ENCODE measurements around the gene MAIP1.

Gene MAIP1

GRCh38 chr2:199929262-199929661 is 26.1 kb upstream of the MAIP1 start:
- H3K9me3 ChIP-seq (ENCODE audit: control insufficient read depth, insufficient read depth, low read length): no peaks in the 10 kb centered on the region
- H3K4me1 ChIP-seq (ENCODE audit: insufficient read depth, low read length): 0 out of 2 replicates have a peak, but pooled peaks cover 4% of the 10 kb centered on the region
- H3K36me3 ChIP-seq (ENCODE audit: insufficient read depth, low read length): peaks cover 3% of the 10 kb centered on the region; the same call in 1 of the 2 replicates
- no peak overlapping the region for H3K9ac ChIP-seq (ENCODE audit: low read depth, low read length)

GRCh38 chr2:199932312-199932855 is 23.0 kb upstream of the MAIP1 start:
- Histone ChIP-seq H3K36me3 (ENCODE audit: insufficient read depth, low read length) (peaks cover 6% of the 10 kb centered on the region; the same call in 1 of the 2 replicates), H3K9ac (ENCODE audit: low read depth, low read length) (no peak overlapping the region), H3K4me1 (ENCODE audit: insufficient read depth, low read length) (0 out of 2 replicates have a peak, but pooled peaks cover 4% of the 10 kb centered on the region), H3K9me3 (ENCODE audit: control insufficient read depth, insufficient read depth, low read length) (no peaks in the 10 kb centered on the region)

- Histone ChIP-seq H3K9me3 (ENCODE audit: control insufficient read depth, insufficient read depth, low read length) (no peaks in the 10 kb centered on the region), H3K36me3 (ENCODE audit: insufficient read depth, low read length) (peaks cover 9% of the 10 kb centered on the region; the same call in 1 of the 2 replicates), H3K4me1 (ENCODE audit: insufficient read depth, low read length) (0 out of 2 replicates have a peak, but pooled peaks cover under 1% of the 10 kb centered on the region), H3K9ac (ENCODE audit: low read depth, low read length) (no peak overlapping the region)
Measured at GRCh38 chr2:199933466-199933865, 21.9 kb upstream of the MAIP1 start.

- H3K36me3 ChIP-seq (ENCODE audit: insufficient read depth, low read length): peaks cover 12% of the 10 kb centered on the region
- H3K9me3 ChIP-seq (ENCODE audit: control insufficient read depth, insufficient read depth, low read length): no peaks in the 10 kb centered on the region
- no peak overlapping the region for H3K9ac ChIP-seq (ENCODE audit: low read depth, low read length)
- H3K4me1 ChIP-seq (ENCODE audit: insufficient read depth, low read length): no peaks in the 10 kb centered on the region
Measured at GRCh38 chr2:199936554-199936953, 18.8 kb upstream of the MAIP1 start.

- Histone ChIP-seq H3K4me1 (ENCODE audit: insufficient read depth, low read length) (no peaks in the 10 kb centered on the region), H3K9ac (ENCODE audit: low read depth, low read length) (no peak overlapping the region), H3K36me3 (ENCODE audit: insufficient read depth, low read length) (peaks cover 12% of the 10 kb centered on the region), H3K9me3 (ENCODE audit: control insufficient read depth, insufficient read depth, low read length) (no peaks in the 10 kb centered on the region)
Measured at GRCh38 chr2:199940373-199940772, 15.0 kb upstream of the MAIP1 start.

GRCh38 chr2:199943373-199943772 is 12.0 kb upstream of the MAIP1 start:
- H3K9ac ChIP-seq (ENCODE audit: low read depth, low read length): no peak overlapping the region
- no peaks in the 10 kb centered on the region for H3K9me3 ChIP-seq (ENCODE audit: control insufficient read depth, insufficient read depth, low read length)
- H3K4me1 ChIP-seq (ENCODE audit: insufficient read depth, low read length): no peaks in the 10 kb centered on the region
- H3K36me3 ChIP-seq (ENCODE audit: insufficient read depth, low read length): peaks cover 12% of the 10 kb centered on the region

- no peaks in the 10 kb centered on the region for H3K4me1 ChIP-seq (ENCODE audit: insufficient read depth, low read length)
- no peak overlapping the region for H3K9ac ChIP-seq (ENCODE audit: low read depth, low read length)
- H3K36me3 ChIP-seq (ENCODE audit: insufficient read depth, low read length): peaks cover 4% of the 10 kb centered on the region
- H3K9me3 ChIP-seq (ENCODE audit: control insufficient read depth, insufficient read depth, low read length): no peaks in the 10 kb centered on the region
Measured at GRCh38 chr2:199946196-199946595, 9.2 kb upstream of the MAIP1 start.

- Histone ChIP-seq H3K4me1 (ENCODE audit: insufficient read depth, low read length) (no peaks in the 10 kb centered on the region), H3K36me3 (ENCODE audit: insufficient read depth, low read length) (peaks cover 4% of the 10 kb centered on the region), H3K9ac (ENCODE audit: low read depth, low read length) (no peak overlapping the region), H3K9me3 (ENCODE audit: control insufficient read depth, insufficient read depth, low read length) (no peaks in the 10 kb centered on the region)
Measured at GRCh38 chr2:199946836-199947235, 8.5 kb upstream of the MAIP1 start.

GRCh38 chr2:199950396-199950795 is 5.0 kb upstream of the MAIP1 start:
- Histone ChIP-seq H3K9me3 (ENCODE audit: control insufficient read depth, insufficient read depth, low read length) (no peaks in the 10 kb centered on the region), H3K4me1 (ENCODE audit: insufficient read depth, low read length) (peaks cover 3% of the 10 kb centered on the region; the same call in 1 of the 2 replicates), H3K9ac (ENCODE audit: low read depth, low read length) (no peak overlapping the region), H3K36me3 (ENCODE audit: insufficient read depth, low read length) (peaks cover 4% of the 10 kb centered on the region)

- no peak overlapping the region for H3K9ac ChIP-seq (ENCODE audit: low read depth, low read length)
- H3K36me3 ChIP-seq (ENCODE audit: insufficient read depth, low read length): peaks cover 3% of the 10 kb centered on the region; the same call in 1 of the 2 replicates
Measured at GRCh38 chr2:199951023-199951422, 4.4 kb upstream of the MAIP1 start.

GRCh38 chr2:199955007-199955338 is 409 bp upstream of the MAIP1 start:
- Histone ChIP-seq H3K4me1 (ENCODE audit: insufficient read depth, low read length) (peaks cover 3% of the 10 kb centered on the region; the same call in 1 of the 2 replicates), H3K9me3 (ENCODE audit: control insufficient read depth, insufficient read depth, low read length) (no peaks in the 10 kb centered on the region), H3K9ac (ENCODE audit: low read depth, low read length) (peak overlapping the region; percentile 88), H3K36me3 (ENCODE audit: insufficient read depth, low read length) (no peaks in the 10 kb centered on the region; the same call in 1 of the 2 replicates)

More at GRCh38 chr2:199951023-199951422, 4.4 kb upstream of the MAIP1 start:
- Histone ChIP-seq H3K9me3 (ENCODE audit: control insufficient read depth, insufficient read depth, low read length) (no peaks in the 10 kb centered on the region), H3K4me1 (ENCODE audit: insufficient read depth, low read length) (peaks cover 3% of the 10 kb centered on the region; the same call in 1 of the 2 replicates)

- H3K9ac ChIP-seq (ENCODE audit: low read depth, low read length): peak overlapping the region; percentile 88
- H3K36me3 ChIP-seq (ENCODE audit: insufficient read depth, low read length): peaks cover 2% of the 10 kb centered on the region
- H3K4me1 ChIP-seq (ENCODE audit: insufficient read depth, low read length): peaks cover 3% of the 10 kb centered on the region; the same call in 1 of the 2 replicates
- H3K9me3 ChIP-seq (ENCODE audit: control insufficient read depth, insufficient read depth, low read length): no peaks in the 10 kb centered on the region
Measured at GRCh38 chr2:199956062-199956380, 639 bp downstream of the MAIP1 start.

- Histone ChIP-seq H3K36me3 (ENCODE audit: insufficient read depth, low read length) (peaks cover 6% of the 10 kb centered on the region), H3K9ac (ENCODE audit: low read depth, low read length) (no peak overlapping the region), H3K4me1 (ENCODE audit: insufficient read depth, low read length) (peaks cover 3% of the 10 kb centered on the region; the same call in 1 of the 2 replicates), H3K9me3 (ENCODE audit: control insufficient read depth, insufficient read depth, low read length) (no peaks in the 10 kb centered on the region)
Measured at GRCh38 chr2:199958014-199958413, 2.6 kb downstream of the MAIP1 start.

GRCh38 chr2:199962203-199962602 is 6.8 kb downstream of the MAIP1 start:
- no peaks in the 10 kb centered on the region for H3K9me3 ChIP-seq (ENCODE audit: control insufficient read depth, insufficient read depth, low read length)
- H3K36me3 ChIP-seq (ENCODE audit: insufficient read depth, low read length): peaks cover 6% of the 10 kb centered on the region
- H3K9ac ChIP-seq (ENCODE audit: low read depth, low read length): no peak overlapping the region
- H3K4me1 ChIP-seq (ENCODE audit: insufficient read depth, low read length): no peaks in the 10 kb centered on the region

GRCh38 chr2:199966405-199966804 is 11.0 kb downstream of the MAIP1 start:
- Histone ChIP-seq H3K9ac (ENCODE audit: low read depth, low read length) (no peak overlapping the region), H3K4me1 (ENCODE audit: insufficient read depth, low read length) (no peaks in the 10 kb centered on the region), H3K36me3 (ENCODE audit: insufficient read depth, low read length) (0 out of 2 replicates have a peak, but pooled peaks cover 4% of the 10 kb centered on the region), H3K9me3 (ENCODE audit: control insufficient read depth, insufficient read depth, low read length) (no peaks in the 10 kb centered on the region)

Measured in ES-I3 (cell line).